OCI-LY7 (cell line): ENCODE data around the gene GPR153. TPM values are rescaled to one million over a fixed set of nuclear protein-coding genes. Genes with fewer than 3 reads are reported as not detected.

Experiments
- BruUV-seq: library from RNA; stranded (reverse); fragments of 400-500 nt; replicated peaks from 2 replicates; lab custom pipeline; 2021; lab: Mats Ljungman, UMichigan
- CTCF ChIA-PET: fragments of 300-600 bp; sonication (Branson Sonifier 250); formaldehyde crosslinking; loops from one replicate; lab custom pipeline; 2022; ENCODE audit warnings: antibody characterized with exemption; ENCODE audit not compliant: unreplicated experiment; lab: Charles Lee
- POLR2A ChIA-PET: fragments of 300-600 bp; sonication (Branson Sonifier 250); formaldehyde crosslinking; loops from one replicate; lab custom pipeline; 2022; ENCODE audit warnings: antibody characterized with exemption; lab: Charles Lee
- DNase-seq: peaks from one replicate; pipeline ENCODE4 v3.0.0-alpha.2; 2015; ENCODE audit warnings: low spot score
- H2AFZ ChIP-seq: fragments of 200-600 bp; sonication (generic), shearing (Covaris generic); 2 replicates; pipeline ENCODE4 v1.6.1; 2014; ENCODE audit warnings: mild to moderate bottlenecking, antibody characterized with exemption, low read length, moderate library complexity
- H3K27ac ChIP-seq: fragments of 200-600 bp; sonication (generic); 2 replicates; pipeline ENCODE4 v1.5.1; 2014; ENCODE audit warnings: mixed run types, low read depth, mild to moderate bottlenecking, moderate library complexity, low read length, inconsistent platforms; ENCODE audit not compliant: poor library complexity, severe bottlenecking
- H3K36me3 ChIP-seq: fragments of 200-600 bp; sonication (generic); 2 replicates; pipeline ENCODE4 v1.6.1; 2014; ENCODE audit warnings: mild to moderate bottlenecking, antibody characterized with exemption, low read length, moderate library complexity, mixed read lengths; ENCODE audit not compliant: insufficient read depth
- H3K4me1 ChIP-seq: fragments of 200-600 bp; sonication (generic); 2 replicates; pipeline ENCODE4 v1.5.1; 2014; ENCODE audit warnings: mild to moderate bottlenecking, low read length; ENCODE audit not compliant: insufficient read depth, poor library complexity, severe bottlenecking
- H3K4me2 ChIP-seq: fragments of 200-600 bp; sonication (generic); 2 replicates; pipeline ENCODE4 v1.6.1; 2014; ENCODE audit warnings: mild to moderate bottlenecking, low read length
- H3K4me3 ChIP-seq: fragments of 200-600 bp; sonication (generic); 2 replicates; pipeline ENCODE4 v1.5.1; 2014; ENCODE audit warnings: mild to moderate bottlenecking, low read depth, low read length; ENCODE audit not compliant: poor library complexity, severe bottlenecking
- H3K79me2 ChIP-seq: fragments of 200-600 bp; sonication (generic); 2 replicates; pipeline ENCODE4 v1.6.1; 2016; ENCODE audit warnings: low read depth, mild to moderate bottlenecking, low read length, moderate library complexity, mixed read lengths; ENCODE audit not compliant: insufficient read depth
- H3K9me2 ChIP-seq: fragments of 200-600 bp; sonication (generic); 2 replicates; pipeline ENCODE4 v1.6.1; 2016; ENCODE audit warnings: mild to moderate bottlenecking, low read length, mixed read lengths; ENCODE audit not compliant: insufficient read depth
- H3K9me3 ChIP-seq: fragments of 200-600 bp; sonication (generic); 2 replicates; pipeline ENCODE4 v1.6.1; 2014; ENCODE audit warnings: mild to moderate bottlenecking, mixed run types, low read length, mixed read lengths
- H4K20me1 ChIP-seq: fragments of 200-600 bp; sonication (generic); 2 replicates; pipeline ENCODE4 v1.6.1; 2014; ENCODE audit warnings: mild to moderate bottlenecking, antibody characterized with exemption, low read length, moderate library complexity, mixed read lengths; ENCODE audit not compliant: insufficient read depth
- CTCF ChIP-seq: fragments of 200-600 bp; sonication (generic); conservative IDR thresholded peaks from 2 replicates; pipeline ENCODE4 v1.5.1; 2014; ENCODE audit warnings: mild to moderate bottlenecking, antibody characterized with exemption, low read length, moderate library complexity, mixed read lengths
- EZH2phosphoT487 ChIP-seq: fragments of 200-600 bp; sonication (generic); IDR thresholded peaks from 2 replicates; pipeline ENCODE4 v1.6.1; 2018; ENCODE audit warnings: low read depth, borderline replicate concordance, mild to moderate bottlenecking, mixed run types, antibody characterized with exemption, low read length, moderate library complexity, mixed read lengths
- intact Hi-C: fragments of 100-400 bp; cut with micrococcal nuclease; formaldehyde crosslinking; loops from one replicate; pipeline ENCODE4 v1.10.0; 2022; ENCODE audit not compliant: unreplicated experiment
- total RNA-seq, 2 experiments: library from RNA; depleted of rRNA in 1 of 2; stranded (reverse); fragments of >200 nt in 1 of 2; shearing (Covaris generic) in 1 of 2; gene quantifications; 2 replicates each; pipeline ENCODE4 v1.2.3, GENCODE V29; 2014 to 2022

The GPR153 gene
- total RNA-seq, 2 experiments from 2014 or later: not detected

- no peak overlapping the region for H3K4me3 ChIP-seq
- POLR2A ChIA-PET: no interaction called here
- TF ChIP-seq EZH2phosphoT487 (no peak), CTCF (no peak)
Observed at GRCh38 chr1:6245869-6246496, 14.9 kb downstream of the GPR153 start.

GRCh38 chr1:6245086-6245868 is 15.6 kb downstream of the GPR153 start:
- no peaks in the 10 kb centered on the region for H3K79me2 ChIP-seq
- CTCF ChIA-PET: interaction anchor here (0.6 to 1.3 kb wide), 2 partner anchors 157 to 194 kb away, joined by 3 read pairs; no protein-coding TSS in a partner anchor
- POLR2A ChIA-PET: no interaction called here
- H3K36me3 ChIP-seq: no peaks in the 10 kb centered on the region
- H3K9me2 ChIP-seq: no peaks in the 10 kb centered on the region
- no peak overlapping the region for H3K27ac ChIP-seq
- intact Hi-C loops: loop anchor here (5.0 to 10.0 kb wide), 3 partner anchors 112 to 190 kb away; no protein-coding TSS in a partner anchor
- no peak overlapping the region for H2AFZ ChIP-seq
- peak; percentile 74 for DNase-seq
- H3K9me3 ChIP-seq: no peaks in the 10 kb centered on the region
- no peaks in the 10 kb centered on the region for H3K4me1 ChIP-seq
- TF ChIP-seq EZH2phosphoT487 (no peak), CTCF (peak; percentile 71)
- no peak overlapping the region for H3K4me2 ChIP-seq
- no TSS peak for BruUV-seq
- no peaks in the 10 kb centered on the region for H4K20me1 ChIP-seq
- no peak overlapping the region for H3K4me3 ChIP-seq

More at GRCh38 chr1:6245869-6246496, 14.9 kb downstream of the GPR153 start:
- BruUV-seq: no TSS peak
- no peak overlapping the region for H2AFZ ChIP-seq
- no peaks in the 10 kb centered on the region for H3K9me3 ChIP-seq
- no peaks in the 10 kb centered on the region for H3K9me2 ChIP-seq
- no peak overlapping the region for H3K4me2 ChIP-seq
- peak; percentile 29 for DNase-seq
- H3K4me1 ChIP-seq: no peaks in the 10 kb centered on the region
- no peaks in the 10 kb centered on the region for H4K20me1 ChIP-seq
- H3K27ac ChIP-seq: no peak overlapping the region
- no peaks in the 10 kb centered on the region for H3K36me3 ChIP-seq
- no peaks in the 10 kb centered on the region for H3K79me2 ChIP-seq
- CTCF ChIA-PET: interaction anchor here (1.3 kb wide), 1 partner anchor 157 kb away, joined by 3 read pairs; no protein-coding TSS in a partner anchor
- intact Hi-C loops: loop anchor here (1.0 to 10.0 kb wide), 5 partner anchors 97 to 189 kb away; no protein-coding TSS in a partner anchor
